Right lung (tissue), 5 donors: ENCODE measurements around the gene PGAM2. TPM values are rescaled to one million over a fixed set of nuclear protein-coding genes. Genes with fewer than 3 reads are reported as not detected.

Source experiments
- DNase-seq, 2 donors: peaks; one replicate each; pipeline ENCODE4 v3.0.0-alpha.2; 2013
- polyA plus RNA-seq, 5 donors: library from polyadenylated mRNA; unstranded; fragments of 120-200 nt; gene quantifications; one replicate each; pipeline versions ENCODE4 v1.2.1 to v1.2.3, GENCODE V29; 2013; ENCODE audit warnings: inconsistent platforms in 1 of 5, low replicate concordance in 1 of 5; ENCODE audit not compliant: insufficient read length in 5 of 5, insufficient read depth in 1 of 5

PGAM2 gene
- polyA plus RNA-seq, 5 donors = 0.26 to 15.8 (median 0.61) TPM; not detected in 1

DNA sequence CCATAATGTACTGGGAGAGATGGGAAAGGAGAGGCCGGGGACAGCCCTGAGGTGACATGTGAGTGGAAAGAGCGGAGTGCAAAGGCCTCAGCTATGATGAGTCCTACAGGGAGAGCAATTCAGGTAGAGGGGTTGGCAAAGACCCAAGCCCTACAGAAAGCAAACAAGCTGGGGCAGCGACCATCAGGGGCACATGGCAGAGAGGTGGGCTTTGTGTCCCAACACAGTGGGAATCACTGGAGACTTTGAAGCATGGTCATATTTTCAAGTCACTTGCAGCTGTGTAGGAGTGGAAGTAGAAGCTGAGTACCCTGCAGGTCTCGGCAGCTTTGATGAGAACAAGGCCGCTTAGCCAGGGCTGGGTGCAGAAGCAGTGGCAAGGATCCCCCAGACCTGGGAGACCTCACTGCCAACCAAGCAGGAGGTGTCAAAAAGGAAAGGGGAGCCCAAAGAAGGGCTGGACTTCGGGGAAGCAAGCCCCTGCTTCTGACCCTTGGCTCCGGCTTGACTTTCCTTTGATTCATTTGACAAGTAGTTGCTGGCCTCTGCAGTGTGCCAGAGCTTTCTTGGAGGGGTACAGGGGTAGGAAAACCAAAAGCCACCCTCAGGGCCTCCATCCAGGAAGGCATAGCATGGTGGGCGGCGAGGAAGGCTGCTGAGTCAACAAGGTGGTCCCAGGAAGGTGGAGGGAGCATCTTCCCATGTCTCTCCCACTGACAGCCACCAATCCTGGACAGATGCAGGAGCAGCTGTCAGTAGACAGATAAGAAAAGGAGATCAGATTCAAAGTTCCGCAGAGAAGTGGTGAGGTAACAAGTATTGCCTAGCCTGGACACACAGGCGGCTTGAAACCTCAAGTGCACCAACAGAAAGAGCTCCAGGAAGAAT lies 1.9 kb upstream of the PGAM2 start:
- DNase-seq = no peak

DNA sequence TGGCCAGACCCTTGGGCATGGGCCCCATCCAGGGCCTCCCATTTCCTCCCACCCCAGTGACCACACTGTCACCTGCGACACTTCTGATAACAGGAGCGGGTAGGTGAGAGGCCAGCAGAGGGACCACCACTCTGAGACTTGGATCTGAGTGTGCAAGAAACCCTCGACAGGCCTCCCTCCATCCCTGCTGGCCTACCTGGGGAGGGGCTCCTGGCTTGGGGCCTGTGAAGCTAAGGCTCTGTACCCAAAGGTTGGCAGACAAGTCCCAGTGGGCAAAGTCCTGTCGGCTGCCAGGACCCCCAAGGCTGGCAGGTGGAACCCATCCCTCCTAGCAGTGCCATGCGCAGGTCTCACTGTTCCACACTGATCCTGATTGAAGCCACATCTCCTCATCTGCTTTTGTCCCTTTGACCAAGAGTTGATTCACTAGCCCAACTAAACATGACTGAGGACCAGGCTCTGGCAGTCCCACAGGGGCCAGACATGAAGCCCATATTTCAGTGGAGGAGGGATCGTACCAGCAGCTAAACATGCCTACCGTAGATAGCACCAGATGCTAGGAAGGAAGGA lies 1.2 kb upstream of the PGAM2 start:
- no peak for DNase-seq

DNA sequence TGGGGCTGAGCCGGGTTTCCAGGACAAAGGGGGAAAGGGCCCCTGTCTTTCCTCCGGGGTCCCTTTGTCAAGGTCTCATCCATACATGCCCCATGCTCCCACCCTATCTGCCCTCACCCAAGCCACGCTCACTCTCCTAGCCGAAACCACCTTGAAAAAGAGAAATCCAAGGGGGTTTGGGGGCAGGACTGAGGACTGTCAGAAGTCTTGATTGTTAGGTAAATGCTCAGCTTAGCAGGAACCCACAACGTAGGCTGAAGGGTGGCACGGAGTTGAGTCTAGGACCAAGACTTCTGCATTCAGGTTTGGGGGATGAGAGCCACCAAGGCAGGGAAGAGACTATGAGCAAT lies 719 bp upstream of the PGAM2 start:
- no peak for DNase-seq

DNA sequence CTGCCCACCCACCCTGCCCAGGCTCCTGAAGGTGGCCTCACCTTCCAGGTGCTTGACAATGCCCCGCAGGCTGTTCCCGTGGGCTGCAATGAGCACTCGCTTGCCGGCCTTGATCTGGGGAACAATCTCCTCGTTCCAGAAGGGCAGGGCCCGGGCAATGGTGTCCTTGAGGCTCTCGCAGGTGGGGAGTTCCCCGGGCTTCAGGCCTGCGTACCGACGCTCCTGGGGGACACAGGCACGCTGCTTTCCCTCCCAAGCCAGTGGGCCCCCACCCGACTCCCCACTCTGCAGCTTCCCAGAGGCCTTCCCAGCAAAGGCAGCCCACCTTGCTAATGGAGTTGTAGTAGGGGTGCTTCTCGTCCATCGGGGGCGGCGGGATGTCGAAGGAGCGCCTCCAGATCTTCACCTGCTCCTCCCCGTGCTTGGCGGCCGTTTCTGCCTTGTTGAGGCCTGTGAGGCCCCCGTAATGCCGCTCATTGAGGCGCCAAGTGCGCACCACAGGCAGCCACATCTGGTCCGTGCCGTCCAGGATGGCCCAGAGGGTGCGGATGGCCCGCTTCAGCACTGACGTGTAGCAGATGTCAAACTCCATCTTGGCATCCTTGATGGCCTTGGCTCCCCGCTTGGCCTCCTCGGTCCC lies 456 bp downstream of the PGAM2 start:
- DNase-seq = no peak

DNA sequence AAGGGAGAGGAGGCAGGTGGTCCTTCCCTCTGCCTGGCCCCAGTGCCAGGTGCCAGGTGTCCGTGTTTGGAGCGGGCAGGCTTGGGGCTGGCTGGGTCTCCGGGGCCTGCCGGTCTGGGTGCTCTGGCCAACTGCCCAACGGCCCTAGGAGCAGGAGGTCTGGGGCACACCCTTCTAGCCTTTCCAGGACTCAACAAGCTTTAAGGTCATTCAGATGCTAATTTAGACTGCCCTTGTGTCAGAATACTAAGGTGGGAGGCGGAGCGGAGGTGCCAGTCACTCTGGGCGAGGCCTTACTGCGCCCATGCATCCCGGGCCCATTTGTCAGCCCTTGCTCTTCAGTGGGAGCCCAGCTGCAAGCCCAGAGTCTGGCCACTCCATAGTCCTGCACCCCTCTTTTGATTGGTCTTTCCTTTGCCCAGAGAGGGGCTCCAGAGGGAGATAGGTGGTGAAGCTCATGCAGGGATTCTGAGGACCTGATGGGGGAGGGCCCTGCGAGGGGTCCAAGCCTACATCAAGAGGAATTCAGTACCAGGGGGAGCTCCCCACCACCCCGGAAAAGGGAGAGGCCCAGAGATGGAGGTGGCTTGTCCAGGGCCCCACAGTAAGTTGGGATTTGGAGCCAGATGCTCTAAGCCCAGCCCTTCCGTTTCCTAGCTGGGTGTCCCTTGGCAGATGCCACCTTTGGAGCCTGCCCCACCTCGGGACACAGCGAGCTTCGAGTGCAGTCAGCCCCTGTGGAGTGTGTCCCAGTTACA lies 1.3 kb downstream of the PGAM2 start:
- no peak for DNase-seq

DNA sequence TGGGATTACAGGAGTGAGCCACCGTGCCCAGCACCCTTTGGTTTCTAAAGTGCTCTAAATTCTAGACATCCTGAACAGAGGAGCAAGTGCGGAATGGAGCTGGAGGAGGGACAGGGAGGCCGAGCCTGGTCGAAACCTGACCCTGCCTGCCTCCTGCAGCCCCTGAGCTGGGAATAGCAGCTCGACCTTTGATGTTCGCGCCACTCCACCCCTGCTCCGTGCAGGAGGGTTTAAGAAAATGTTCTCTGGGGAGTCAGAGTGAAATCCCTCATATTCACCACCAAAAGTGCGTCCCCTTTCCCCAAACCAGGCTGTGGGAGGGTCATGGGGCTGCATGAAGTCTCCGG lies 1.8 kb downstream of the PGAM2 start:
- DNase-seq = no peak

DNA sequence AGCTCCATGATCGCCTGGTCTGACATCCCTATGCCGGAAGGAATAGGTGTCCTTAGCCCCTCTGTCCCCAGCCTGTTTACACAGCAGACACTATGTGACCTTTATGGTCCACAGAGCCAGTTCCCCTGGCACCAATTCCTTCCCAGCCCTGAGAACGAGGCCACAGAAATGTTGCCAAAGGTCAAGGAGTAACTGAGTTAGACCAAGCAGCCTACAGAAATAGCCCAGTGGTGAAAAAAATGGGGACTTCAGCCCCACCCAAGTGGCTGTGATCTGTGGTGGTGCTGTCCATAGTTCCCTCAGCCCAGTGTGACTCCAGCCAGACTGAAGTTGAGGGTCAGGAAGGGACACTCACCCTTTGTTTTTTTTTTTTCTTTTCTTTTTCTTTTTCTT lies 2.5 kb downstream of the PGAM2 start:
- no peak for DNase-seq

DNA sequence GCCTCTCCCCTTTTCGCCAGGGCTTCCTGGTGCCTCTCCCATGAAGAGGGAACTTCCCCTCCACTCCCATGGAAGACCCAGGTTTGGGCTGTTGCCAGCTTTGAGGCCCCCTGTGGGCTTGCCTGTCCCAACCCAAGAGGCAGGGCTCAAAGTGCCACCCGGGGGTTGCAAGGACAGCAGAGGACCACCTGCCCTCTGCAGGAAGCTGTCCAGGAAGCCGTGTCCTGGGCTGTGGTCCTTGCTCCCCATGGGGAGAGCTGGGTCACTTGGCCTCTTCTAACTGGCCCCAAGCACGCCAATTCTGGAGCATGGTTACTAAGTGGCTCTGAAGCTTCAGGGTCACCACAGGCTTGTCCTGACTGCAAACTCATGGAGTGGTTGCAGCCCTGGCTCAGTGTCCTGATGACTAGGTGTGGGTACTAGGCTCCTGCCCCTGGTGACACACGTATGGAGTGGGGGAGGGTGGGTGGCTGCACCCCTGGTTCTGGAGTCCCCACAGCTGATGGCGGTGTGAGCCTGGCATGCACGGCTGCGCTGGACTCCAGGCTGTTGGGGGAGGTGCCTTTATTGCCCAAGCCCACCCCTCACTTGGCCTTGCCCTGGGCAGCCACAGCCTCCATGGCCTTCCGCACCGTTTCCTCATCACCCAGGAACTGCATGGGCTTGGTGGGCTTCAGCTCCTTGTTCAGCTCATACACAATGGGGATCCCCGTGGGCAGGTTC lies 3.0 kb downstream of the PGAM2 start:
- DNase-seq = no peak

DNA sequence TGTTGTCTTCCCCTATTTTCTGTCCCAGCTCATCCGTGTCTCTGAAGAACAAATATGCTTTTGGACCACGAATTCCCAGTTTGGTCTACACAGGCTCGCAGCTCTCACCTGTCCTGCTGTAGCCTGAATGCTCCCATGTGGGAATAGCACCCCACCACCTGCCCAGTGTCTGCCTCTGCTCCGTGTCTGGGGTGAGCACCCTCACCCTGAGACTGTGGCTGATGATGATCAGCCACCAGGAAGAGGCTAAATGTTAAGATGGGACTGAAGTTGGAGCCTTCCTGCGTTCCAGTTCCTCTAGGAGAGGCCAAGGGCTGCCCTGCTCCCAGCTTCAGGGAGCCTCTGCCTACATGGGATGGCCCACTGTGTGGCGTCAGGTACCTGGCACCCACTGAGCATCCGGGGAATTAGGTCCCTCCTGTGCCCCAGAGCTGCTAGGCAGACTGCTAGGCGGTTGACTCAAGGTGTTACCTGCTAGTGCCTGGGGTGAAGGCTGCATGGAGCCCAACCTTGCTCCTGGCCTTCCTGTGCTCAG lies 3.7 kb downstream of the PGAM2 start:
- no peak for DNase-seq

DNA sequence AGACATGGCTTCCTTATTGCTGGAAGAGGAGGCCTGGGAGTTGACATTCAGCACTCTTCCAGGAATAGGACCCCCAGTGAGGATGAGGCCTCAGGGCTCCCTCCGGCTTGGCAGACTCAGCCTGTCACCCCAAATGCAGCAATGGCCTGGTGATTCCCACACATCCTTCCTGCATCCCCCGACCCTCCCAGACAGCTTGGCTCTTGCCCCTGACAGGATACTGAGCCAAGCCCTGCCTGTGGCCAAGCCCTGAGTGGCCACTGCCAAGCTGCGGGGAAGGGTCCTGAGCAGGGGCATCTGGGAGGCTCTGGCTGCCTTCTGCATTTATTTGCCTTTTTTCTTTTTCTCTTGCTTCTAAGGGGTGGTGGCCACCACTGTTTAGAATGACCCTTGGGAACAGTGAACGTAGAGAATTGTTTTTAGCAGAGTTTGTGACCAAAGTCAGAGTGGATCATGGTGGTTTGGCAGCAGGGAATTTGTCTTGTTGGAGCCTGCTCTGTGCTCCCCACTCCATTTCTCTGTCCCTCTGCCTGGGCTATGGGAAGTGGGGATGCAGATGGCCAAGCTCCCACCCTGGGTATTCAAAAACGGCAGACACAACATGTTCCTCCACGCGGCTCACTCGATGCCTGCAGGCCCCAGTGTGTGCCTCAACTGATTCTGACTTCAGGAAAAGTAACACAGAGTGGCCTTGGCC lies 4.3 kb downstream of the PGAM2 start:
- DNase-seq = no peak

DNA sequence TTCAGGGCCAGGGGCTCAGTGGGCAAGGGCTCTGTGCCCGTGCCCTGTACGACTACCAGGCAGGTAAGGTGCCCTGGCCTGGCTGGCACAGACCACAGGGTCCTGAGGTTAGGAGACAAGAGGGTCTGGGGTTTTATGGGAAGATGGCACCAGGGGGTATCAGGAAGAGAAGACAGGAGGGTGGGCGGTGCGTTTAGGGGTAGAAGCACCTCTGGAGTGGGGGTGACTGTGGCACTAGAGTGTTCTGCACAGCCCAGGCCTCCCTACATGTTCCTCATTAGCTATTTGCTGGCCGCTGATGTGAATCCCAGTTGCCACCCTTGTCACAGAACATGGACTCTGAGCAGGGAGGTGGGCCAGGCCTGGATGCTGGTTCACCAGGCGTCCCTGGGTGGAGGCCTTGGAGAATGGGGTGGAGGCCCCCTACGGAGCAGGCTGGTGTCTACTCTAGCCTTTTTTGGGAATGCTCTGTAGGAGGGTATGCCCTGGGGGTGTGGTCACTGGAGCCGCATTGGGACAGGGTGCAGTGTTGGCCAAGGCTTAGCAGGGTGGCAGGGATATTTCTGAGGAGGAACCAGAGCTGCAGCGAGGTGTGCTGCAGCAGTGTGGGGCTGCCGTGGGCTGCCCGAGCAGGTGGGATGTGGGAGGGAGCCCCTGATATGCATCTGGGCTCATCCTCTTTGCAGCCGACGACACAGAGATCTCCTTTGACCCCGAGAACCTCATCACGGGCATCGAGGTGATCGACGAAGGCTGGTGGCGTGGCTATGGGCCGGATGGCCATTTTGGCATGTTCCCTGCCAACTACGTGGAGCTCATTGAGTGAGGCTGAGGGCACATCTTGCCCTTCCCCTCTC lies 5.0 kb downstream of the PGAM2 start:
- no peak for DNase-seq

DNA sequence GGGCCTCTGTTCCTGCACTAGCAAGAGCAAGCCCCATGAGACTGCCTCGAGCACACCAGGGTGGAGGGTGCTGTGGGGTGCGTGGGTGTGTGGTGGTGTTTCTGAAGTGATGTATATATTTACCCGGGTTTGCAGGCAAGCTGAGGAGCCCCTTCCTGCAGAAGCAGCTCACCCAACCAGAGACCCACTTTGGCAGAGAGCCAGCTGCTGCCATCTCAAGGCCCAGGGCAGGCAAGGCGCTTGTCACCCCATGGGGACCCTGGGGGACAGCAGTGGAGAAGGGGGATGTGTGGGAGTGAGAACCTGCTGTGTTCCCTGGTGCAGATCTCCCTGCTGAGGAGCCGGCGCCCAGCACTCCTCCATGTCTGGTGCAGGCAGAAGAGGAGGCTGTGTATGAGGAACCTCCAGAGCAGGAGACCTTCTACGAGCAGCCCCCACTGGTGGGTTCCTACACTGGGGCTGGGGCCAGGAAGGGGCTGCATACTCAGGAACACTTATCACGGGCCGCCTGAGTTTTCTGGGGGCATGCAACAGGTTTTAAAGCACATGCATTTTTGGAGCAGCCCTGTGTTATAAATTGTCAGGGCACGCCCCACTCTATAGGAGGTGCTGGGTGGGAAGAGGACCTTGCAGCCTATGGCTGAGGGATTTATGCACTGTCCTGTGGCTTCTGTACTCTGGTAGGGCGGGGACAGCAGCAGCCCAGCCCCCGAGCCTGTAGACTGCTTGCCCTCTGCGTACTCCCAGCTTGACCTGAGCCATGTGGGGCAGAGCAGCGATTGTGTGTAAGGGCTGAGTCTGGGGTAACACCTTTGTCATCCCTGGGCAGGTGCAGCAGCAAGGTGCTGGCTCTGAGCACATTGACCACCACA lies 5.9 kb downstream of the PGAM2 start:
- no peak for DNase-seq

DNA sequence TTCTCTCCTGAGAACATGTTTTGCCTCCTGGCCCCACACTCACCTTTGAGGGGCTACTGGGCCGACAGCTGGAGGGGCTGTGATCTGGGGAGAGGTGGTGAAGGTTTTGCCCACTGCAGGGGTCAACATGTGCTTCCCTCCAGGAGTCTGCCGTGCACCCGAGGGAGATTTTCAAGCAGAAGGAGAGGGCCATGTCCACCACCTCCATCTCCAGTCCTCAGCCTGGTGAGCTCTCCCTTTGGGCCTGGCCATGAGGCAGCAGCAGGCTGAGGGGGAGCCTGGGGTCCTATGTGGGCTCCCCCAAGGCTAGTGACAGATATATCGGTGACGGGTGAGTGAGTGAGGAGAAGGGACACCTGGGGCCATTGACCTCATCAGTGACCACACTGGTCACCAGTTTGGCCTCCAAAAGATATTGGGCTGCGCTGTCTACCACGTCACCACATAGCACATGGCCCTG lies 6.6 kb downstream of the PGAM2 start:
- no peak for DNase-seq

DNA sequence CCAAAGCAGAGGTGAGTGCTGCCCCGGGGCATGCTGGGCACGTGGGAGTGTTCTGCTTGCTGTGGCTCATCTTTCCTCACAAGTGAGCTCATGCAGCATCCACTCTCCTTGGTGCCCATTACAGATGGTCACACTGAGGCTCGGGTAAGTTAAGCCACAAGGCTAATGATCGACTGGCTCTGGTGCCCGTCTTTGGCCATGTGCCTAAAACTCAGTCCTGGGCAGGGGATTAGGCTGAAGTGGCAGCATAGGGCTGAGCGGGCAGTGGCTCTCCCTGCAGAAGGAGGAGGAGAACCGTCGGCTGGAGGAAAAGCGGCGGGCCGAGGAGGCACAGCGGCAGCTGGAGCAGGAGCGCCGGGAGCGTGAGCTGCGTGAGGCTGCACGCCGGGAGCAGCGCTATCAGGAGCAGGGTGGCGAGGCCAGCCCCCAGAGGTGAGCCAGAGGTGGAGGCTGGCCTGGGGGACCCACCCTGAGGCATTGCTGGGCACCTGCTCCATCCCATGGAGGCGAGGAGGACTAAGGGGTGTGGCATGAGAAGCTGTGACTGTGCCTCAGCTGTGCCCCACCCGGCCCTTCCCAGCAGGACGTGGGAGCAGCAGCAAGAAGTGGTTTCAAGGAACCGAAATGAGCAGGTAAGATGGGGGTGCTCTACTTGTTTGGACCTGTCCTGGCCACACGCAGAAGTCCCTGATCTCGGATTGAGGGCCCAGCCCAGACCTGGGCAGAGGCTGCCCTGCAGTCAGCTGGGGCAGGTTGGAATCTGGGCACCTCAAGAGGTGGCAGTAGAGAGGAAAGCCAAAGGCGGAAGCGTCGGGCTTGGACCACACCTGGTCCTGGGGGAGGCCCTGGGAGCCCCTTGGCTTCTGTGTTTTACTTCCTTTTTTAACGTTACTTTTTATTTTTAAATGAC lies 7.3 kb downstream of the PGAM2 start:
- no peak for DNase-seq

DNA sequence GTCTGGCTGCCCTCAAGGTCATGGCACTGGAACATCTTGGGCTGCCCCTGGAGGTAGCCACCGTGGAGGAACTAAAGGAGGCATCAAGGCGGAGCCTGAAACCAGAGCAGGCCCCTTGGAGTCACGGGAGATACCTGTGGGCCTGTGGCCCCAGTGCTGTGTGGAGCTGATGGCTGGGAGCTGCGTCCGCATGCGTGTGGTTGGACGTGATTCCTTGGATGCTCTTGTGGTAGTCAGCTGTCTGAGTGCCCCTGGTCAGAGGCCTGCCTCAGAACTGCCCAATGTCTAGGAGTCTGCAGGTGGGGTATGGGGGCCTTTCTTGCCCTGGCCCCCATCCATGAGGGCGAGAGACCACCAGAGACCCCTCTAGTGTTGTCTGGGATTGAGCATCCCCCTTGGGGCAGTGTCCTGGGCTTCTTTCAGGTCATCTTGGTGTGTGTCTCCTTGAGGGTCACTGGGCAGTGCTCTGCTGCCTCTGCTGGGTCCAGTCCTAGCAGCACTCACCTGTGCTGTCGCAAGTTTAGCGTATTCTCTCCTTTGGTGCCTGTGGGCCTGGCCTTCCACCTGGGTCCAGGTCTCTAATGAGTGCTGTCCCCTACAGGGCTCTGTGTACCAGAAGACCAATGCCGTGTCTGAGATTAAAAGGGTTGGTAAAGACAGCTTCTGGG lies 8.1 kb downstream of the PGAM2 start:
- DNase-seq = no peak

DNA sequence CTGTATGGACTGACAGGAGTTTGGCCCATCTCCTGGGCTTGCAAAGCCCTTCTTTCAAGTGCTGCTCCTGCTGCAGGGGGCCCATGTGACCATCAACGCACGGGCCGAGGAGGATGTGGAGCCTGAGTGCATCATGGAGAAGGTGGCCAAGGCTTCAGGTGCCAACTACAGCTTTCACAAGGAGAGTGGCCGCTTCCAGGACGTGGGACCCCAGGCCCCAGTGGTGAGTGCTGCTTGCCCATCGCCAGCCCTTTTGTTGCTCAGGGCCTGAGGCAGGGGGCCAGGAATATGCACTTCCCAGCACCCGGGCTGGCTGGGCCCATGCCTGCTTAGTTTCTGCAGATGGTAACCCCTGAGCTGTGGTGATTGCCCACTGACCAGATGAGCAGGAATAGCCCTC lies 8.7 kb downstream of the PGAM2 start:
- DNase-seq = no peak

DNA sequence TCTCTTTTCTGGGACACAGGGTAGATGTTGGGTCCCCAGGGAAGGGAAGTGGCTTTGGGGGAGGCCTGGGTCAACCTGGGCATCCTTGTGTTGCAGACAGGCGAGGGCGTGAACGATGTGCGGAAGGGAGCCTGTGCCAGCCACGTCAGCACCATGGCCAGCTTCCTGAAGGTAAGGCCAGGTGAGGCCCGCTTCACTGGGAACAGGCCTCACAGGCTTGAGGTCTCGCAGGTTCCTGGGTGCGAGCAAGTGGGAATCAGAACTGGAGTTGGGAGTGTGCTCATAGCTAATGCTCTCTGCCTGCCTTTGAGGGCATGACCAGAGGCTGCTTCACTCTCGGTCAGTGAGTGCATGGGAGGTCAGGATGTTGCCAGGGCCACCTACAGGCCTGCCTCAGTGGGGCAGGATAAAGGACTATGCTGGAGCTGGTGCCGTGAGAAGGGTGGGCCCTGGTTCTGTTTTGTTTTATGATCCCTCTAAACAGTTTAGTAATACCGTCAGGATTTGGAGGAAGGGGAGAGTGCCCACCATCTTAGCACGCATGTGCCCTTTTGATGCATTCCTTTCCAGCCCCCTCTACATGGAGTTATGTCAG lies 12.5 kb downstream of the PGAM2 start:
- no peak for DNase-seq
